Natural killer cell (primary cell): ENCODE measurements around the gene NOX1. TPM values are rescaled to one million over a fixed set of nuclear protein-coding genes. Genes with fewer than 3 reads are reported as not detected.
"Not testable (repeated sequence)": the region's sequence is repeated elsewhere in the genome, so short reads cannot be mapped to it uniquely, and the experiment has no call there.

Experiments
- ATAC-seq, 3 donors: fragments of 150-1000 bp in 2 of 3; fragments of 200-7000 bp in 1 of 3; cut with Tn5 transposase; 1 replicate in 1 of 3; 2 replicates in 2 of 3; pipeline ENCODE4 v1.10.0; 2021; ENCODE audit warnings: mild to moderate bottlenecking in 2 of 3, moderate library complexity in 2 of 3
- DNase-seq, 2 donors: peaks; one replicate each; pipeline versions ENCODE4 v3.0.0 to v3.0.0-alpha.2; 2013 to 2021; ENCODE audit warnings: mixed read lengths in 1 of 2
- H3K27ac ChIP-seq: one replicate; pipeline ENCODE4 v1.5.1; 2013; ENCODE audit warnings: mild to moderate bottlenecking, low read length
- H3K27me3 ChIP-seq: one replicate; pipeline ENCODE4 v1.6.1; 2013; ENCODE audit warnings: low read length; ENCODE audit not compliant: control insufficient read depth, insufficient read depth
- H3K36me3 ChIP-seq: one replicate; pipeline ENCODE4 v1.6.1; 2013; ENCODE audit warnings: low read length; ENCODE audit not compliant: control insufficient read depth, insufficient read depth
- H3K4me1 ChIP-seq: one replicate; pipeline ENCODE4 v1.6.1; 2013; ENCODE audit warnings: low read length; ENCODE audit not compliant: control insufficient read depth, insufficient read depth
- H3K4me3 ChIP-seq: one replicate; pipeline ENCODE4 v1.5.1; 2013; ENCODE audit warnings: low read length
- H3K9me3 ChIP-seq: one replicate; pipeline ENCODE4 v1.6.1; 2013; ENCODE audit warnings: low read length; ENCODE audit not compliant: control insufficient read depth, insufficient read depth
- H3K27ac Mint-ChIP-seq, 2 donors: one replicate each; pipeline ENCODE4 v1.8.0; 2022; ENCODE audit warnings: mild to moderate bottlenecking in 2 of 2, mixed read lengths in 2 of 2, moderate library complexity in 1 of 2
- H3K27me3 Mint-ChIP-seq, 2 donors: one replicate each; pipeline ENCODE4 v1.8.0; 2022; ENCODE audit warnings: low read depth in 2 of 2, mixed read lengths in 2 of 2
- H3K36me3 Mint-ChIP-seq: one replicate; pipeline ENCODE4 v1.8.0; 2022; ENCODE audit warnings: mixed read lengths
- H3K4me1 Mint-ChIP-seq, 2 donors: one replicate each; pipeline ENCODE4 v1.8.0; 2022; ENCODE audit warnings: mixed read lengths in 2 of 2
- H3K4me3 Mint-ChIP-seq: one replicate; pipeline ENCODE4 v1.8.0; 2022; ENCODE audit warnings: mild to moderate bottlenecking, moderate library complexity, mixed read lengths
- H3K9me3 Mint-ChIP-seq, 2 donors: one replicate each; pipeline ENCODE4 v1.8.0; 2022; ENCODE audit warnings: mixed read lengths in 2 of 2
- CTCF ChIP-seq: fragments of 200-600 bp; IDR thresholded peaks from one replicate; pipeline ENCODE4 v1.8.0; 2022; ENCODE audit warnings: antibody characterized with exemption
- WGBS: methylation state at CpG from one replicate; pipeline ENCODE4 v1.1.7; 2013; ENCODE audit warnings: missing lambda C conversion rate; ENCODE audit not compliant: insufficient coverage; 5-methylcytosine and 5-hydroxymethylcytosine counted together
- intact Hi-C: fragments of 100-400 bp; cut with micrococcal nuclease; formaldehyde crosslinking; loops from one replicate; pipeline ENCODE4 v1.14.2; 2022
- total RNA-seq, 4 donors: library from RNA; stranded (reverse); fragments of 120-200 nt in 1 of 4; gene quantifications; one replicate each; pipeline versions ENCODE4 v1.2.3 to v1.2.4, GENCODE V29; 2013 to 2022

Gene NOX1
- total RNA-seq, 3 donors from 2014 or later (not counting 1 experiment from before 2014, with no cell fraction given), result not detected

GRCh38 chrX:100819534-100819836 is 54.7 kb downstream of the NOX1 start:
- no peak for DNase-seq
- H3K9me3 ChIP-seq, result no peaks in the 10 kb centered on the region

GRCh38 chrX:100817340-100817739 is 56.8 kb downstream of the NOX1 start:
- no peaks in the 10 kb centered on the region for H3K9me3 Mint-ChIP-seq
- TF ChIP-seq CTCF, result no peak
- no peak overlapping the region for H3K4me3 Mint-ChIP-seq
- Histone ChIP-seq H3K4me3 (no peak overlapping the region), H3K27ac (no peak overlapping the region), H3K9me3 (no peaks in the 10 kb centered on the region), H3K4me1 (peaks cover 7% of the 10 kb centered on the region), H3K36me3 (no peaks in the 10 kb centered on the region), H3K27me3 (no peaks in the 10 kb centered on the region)
- no peak overlapping the region for H3K27ac Mint-ChIP-seq
- peaks cover 26 to 41% of the 10 kb centered on the region in 2 donors for H3K27me3 Mint-ChIP-seq
- 83% methylated on average over 2 of the region's 2 CpGs for WGBS
- no peak for DNase-seq
- intact Hi-C loops, result no loop called here
- peaks cover 6 to 8% of the 10 kb centered on the region in 2 donors for H3K4me1 Mint-ChIP-seq
- ATAC-seq, result no peak
- H3K36me3 Mint-ChIP-seq, result no peaks in the 10 kb centered on the region

More at GRCh38 chrX:100819534-100819836, 54.7 kb downstream of the NOX1 start:
- Histone ChIP-seq H3K4me1 (peaks cover 7% of the 10 kb centered on the region), H3K27ac (peak overlapping the region; percentile 85), H3K36me3 (peaks cover 10% of the 10 kb centered on the region), H3K4me3 (peak overlapping the region; percentile 82), H3K27me3 (no peaks in the 10 kb centered on the region)
- no peak for ATAC-seq
- Mint-ChIP-seq H3K4me1 (peaks cover 6 to 8% of the 10 kb centered on the region in 2 donors), H3K4me3 (peak overlapping the region; percentile 82), H3K9me3 (no peaks in the 10 kb centered on the region), H3K27me3 (peaks cover 14 to 22% of the 10 kb centered on the region in 2 donors), H3K27ac (peak overlapping the region; percentile 85 to 89), H3K36me3 (no peaks in the 10 kb centered on the region)
- intact Hi-C loops, result no loop called here
- 10% methylated on average over 15 of the region's 15 CpGs for WGBS
- no peak for TF ChIP-seq CTCF

- TF ChIP-seq CTCF, result no peak
These were observed 61.7 kb downstream of the NOX1 start for GRCh38 chrX:100812216-100813158.

GRCh38 chrX:100808265-100808664 is 65.9 kb downstream of the NOX1 start:
- DNase-seq, H3K9me3 ChIP-seq, H3K27ac ChIP-seq, H3K27ac Mint-ChIP-seq, H3K27me3 ChIP-seq, H3K4me1 Mint-ChIP-seq, intact Hi-C loops, H3K9me3 Mint-ChIP-seq, H3K36me3 ChIP-seq, H3K4me1 ChIP-seq, H3K4me3 Mint-ChIP-seq, H3K36me3 Mint-ChIP-seq, ATAC-seq, H3K4me3 ChIP-seq: not testable (repeated sequence)
- 97% methylated on average over 4 of the region's 7 CpGs for WGBS
- H3K27me3 Mint-ChIP-seq, result peaks cover 47 to 73% of the 10 kb centered on the region in 2 donors

More at GRCh38 chrX:100812216-100813158, 61.7 kb downstream of the NOX1 start:
- Histone ChIP-seq H3K36me3 (no peaks in the 10 kb centered on the region), H3K27ac (no peak overlapping the region), H3K4me3 (no peak overlapping the region), H3K9me3 (no peaks in the 10 kb centered on the region), H3K27me3 (no peaks in the 10 kb centered on the region), H3K4me1 (no peaks in the 10 kb centered on the region)
- Mint-ChIP-seq H3K36me3 (no peaks in the 10 kb centered on the region), H3K27ac (no peak overlapping the region), H3K9me3 (no peaks in the 10 kb centered on the region), H3K27me3 (peaks cover 56 to 83% of the 10 kb centered on the region in 2 donors), H3K4me1 (no peaks in the 10 kb centered on the region), H3K4me3 (no peak overlapping the region)
- 79% methylated on average over 8 of the region's 12 CpGs for WGBS
- ATAC-seq (no peak), DNase-seq (no peak)
- intact Hi-C loops, result no loop called here
